Esophagus squamous epithelium (tissue), 5 donors: ENCODE data around the gene STMP1. TPM values are rescaled to one million over a fixed set of nuclear protein-coding genes. Genes with fewer than 3 reads are reported as not detected.

Source experiments
- DNase-seq: peaks from one replicate; lab custom pipeline; 2025; lab: John Stamatoyannopoulos, UW
- H3K27ac ChIP-seq, 4 donors: fragments of 200-600 bp; sonication (generic); one replicate each; pipeline ENCODE4 v1.5.1; 2016 to 2019; ENCODE audit warnings: mild to moderate bottlenecking in 1 of 4
- H3K27me3 ChIP-seq, 4 donors: fragments of 200-600 bp; sonication (generic); 1 replicate in 3 of 4; 2 replicates in 1 of 4; pipeline versions ENCODE4 v1.5.1 to v1.6.0; 2017 to 2021; ENCODE audit warnings: antibody characterized with exemption in 1 of 4
- H3K36me3 ChIP-seq, 3 donors: fragments of 200-600 bp; sonication (generic); one replicate each; pipeline ENCODE4 v1.5.1; 2016 to 2019
- H3K4me1 ChIP-seq, 3 donors: fragments of 200-600 bp; sonication (generic); one replicate each; pipeline ENCODE4 v1.5.1; 2017 to 2019
- H3K4me3 ChIP-seq, 4 donors: fragments of 200-600 bp; sonication (generic); 1 replicate in 3 of 4; 2 replicates in 1 of 4; pipeline ENCODE4 v1.5.1; 2016 to 2019; ENCODE audit warnings: mild to moderate bottlenecking in 2 of 4, moderate library complexity in 1 of 4
- H3K9me3 ChIP-seq, 3 donors: fragments of 200-600 bp; sonication (generic); one replicate each; pipeline ENCODE4 v1.5.1; 2016 to 2019
- CTCF ChIP-seq, 6 experiments: fragments of 450-650 bp in 4 of 6; fragments of 200-600 bp in 2 of 6; sonication (generic) in 2 of 6; IDR thresholded peaks; one replicate each; pipeline ENCODE4 v1.5.1; 2016 to 2019; ENCODE audit warnings: antibody characterized with exemption in 6 of 6, mild to moderate bottlenecking in 4 of 6, moderate library complexity in 4 of 6
- POLR2A ChIP-seq, 4 donors: fragments of 450-650 bp; IDR thresholded peaks; one replicate each; pipeline ENCODE4 v1.6.1; 2017; ENCODE audit warnings: antibody characterized with exemption in 4 of 4, mild to moderate bottlenecking in 4 of 4, moderate library complexity in 3 of 4
- WGBS, 2 donors: methylation state at CpG; one replicate each; pipeline ENCODE4 v1.1.5; 2018; 5-methylcytosine and 5-hydroxymethylcytosine counted together
- intact Hi-C: fragments of 100-400 bp; cut with DNase I; formaldehyde crosslinking; loops from one replicate; pipeline ENCODE4 v1.15.0; 2022
- total RNA-seq, 4 donors: library from RNA; depleted of rRNA; stranded (reverse); fragments of >200 nt; gene quantifications; one replicate each; pipeline ENCODE4 v1.1.0, GENCODE V29; 2016
- donor health status: DM: yes; HTN: yes; CAD: no.

The STMP1 gene
- total RNA-seq, 4 donors from 2014 or later, result 19.2 to 25.6 (median 23.1) TPM

- no peak for DNase-seq
- intact Hi-C loops, result loop anchor here (10.0 kb wide), 2 partner anchors 116 to 326 kb away; no protein-coding TSS in a partner anchor
- WGBS, 2 donors, result 49 to 50% methylated on average over 4 of the region's 4 CpGs
Observed at GRCh38 chr7:135678612-135679575, 16.6 kb downstream of the STMP1 start.

GRCh38 chr7:135681762-135682161 is 19.4 kb downstream of the STMP1 start:
- WGBS, 2 donors, result 77 to 82% methylated on average over 4 of the region's 5 CpGs
- no peak overlapping the region for H3K4me3 ChIP-seq
- TF ChIP-seq POLR2A (IDR thresholded peaks at IDR 0.05) (no peak), CTCF (IDR thresholded peaks at IDR 0.05) (no peak)
- no peaks in the 10 kb centered on the region for H3K27me3 ChIP-seq
- peak overlapping the region in 1 of 4 donors; percentile 21 for H3K27ac ChIP-seq
- H3K36me3 ChIP-seq, result peaks cover 0 to 34% (median 0%) of the 10 kb centered on the region in 3 donors
- peaks cover 6 to 73% (median 27%) of the 10 kb centered on the region in 3 donors for H3K4me1 ChIP-seq
- DNase-seq, result no peak
- no peaks in the 10 kb centered on the region for H3K9me3 ChIP-seq
- intact Hi-C loops, result no loop called here

More at GRCh38 chr7:135678612-135679575, 16.6 kb downstream of the STMP1 start:
- peaks cover 0 to 48% (median 0%) of the 10 kb centered on the region in 3 donors for H3K36me3 ChIP-seq
- H3K27ac ChIP-seq, result peak overlapping the region in 3 of 4 donors; percentile 12 to 51 (median 39)
- no peaks in the 10 kb centered on the region for H3K9me3 ChIP-seq
- TF ChIP-seq CTCF (IDR thresholded peaks at IDR 0.05) (no peak), POLR2A (IDR thresholded peaks at IDR 0.05) (no peak)
- H3K4me3 ChIP-seq, result no peak overlapping the region
- H3K27me3 ChIP-seq, result no peaks in the 10 kb centered on the region
- peaks cover 6 to 72% (median 25%) of the 10 kb centered on the region in 3 donors for H3K4me1 ChIP-seq

- TF ChIP-seq POLR2A (IDR thresholded peaks at IDR 0.05) (no peak), CTCF (IDR thresholded peaks at IDR 0.05) (no peak)
- H3K27ac ChIP-seq, result peak overlapping the region in 2 of 4 donors; percentile 21 to 48
- H3K36me3 ChIP-seq, result peaks cover 0 to 34% (median 0%) of the 10 kb centered on the region in 3 donors
- no peaks in the 10 kb centered on the region for H3K9me3 ChIP-seq
- intact Hi-C loops, result no loop called here
- DNase-seq, result no peak
- H3K4me1 ChIP-seq, result peaks cover 6 to 69% (median 27%) of the 10 kb centered on the region in 3 donors
- WGBS, 2 donors, result 45 to 49% methylated on average over 3 of the region's 3 CpGs
- no peak overlapping the region for H3K4me3 ChIP-seq
- no peaks in the 10 kb centered on the region for H3K27me3 ChIP-seq
Observed at GRCh38 chr7:135682191-135682590, 19.9 kb downstream of the STMP1 start.

- WGBS, 2 donors, result 49 to 53% methylated on average over 3 of the region's 3 CpGs
- Histone ChIP-seq H3K4me3 (no peak overlapping the region), H3K4me1 (peaks cover 0 to 54% (median 20%) of the 10 kb centered on the region in 3 donors), H3K27me3 (no peaks in the 10 kb centered on the region), H3K27ac (peak overlapping the region in 3 of 4 donors; percentile 19 to 62 (median 48)), H3K36me3 (peaks cover 0 to 33% (median 0%) of the 10 kb centered on the region in 3 donors), H3K9me3 (no peaks in the 10 kb centered on the region)
- intact Hi-C loops, result no loop called here
- TF ChIP-seq POLR2A (IDR thresholded peaks at IDR 0.05), result no peak
- TF ChIP-seq CTCF (IDR thresholded peaks at IDR 0.05), result no peak
- DNase-seq, result no peak
Observed at GRCh38 chr7:135683609-135684008, 21.3 kb downstream of the STMP1 start.

GRCh38 chr7:135684136-135684535 is 21.8 kb downstream of the STMP1 start:
- Histone ChIP-seq H3K27ac (peak overlapping the region in 2 of 4 donors; percentile 17 to 62), H3K36me3 (peaks cover 0 to 38% (median 0%) of the 10 kb centered on the region in 3 donors), H3K4me1 (peaks cover 0 to 49% (median 18%) of the 10 kb centered on the region in 3 donors), H3K27me3 (no peaks in the 10 kb centered on the region), H3K9me3 (no peaks in the 10 kb centered on the region), H3K4me3 (no peak overlapping the region)
- intact Hi-C loops, result no loop called here
- no peak for TF ChIP-seq POLR2A (IDR thresholded peaks at IDR 0.05)
- no peak for TF ChIP-seq CTCF (IDR thresholded peaks at IDR 0.05)
- 28 to 37% methylated on average over 3 of the region's 3 CpGs for WGBS, 2 donors
- DNase-seq, result no peak
